Measurements from ENCODE around the gene ERC1. TPM values are rescaled to one million over a fixed set of nuclear protein-coding genes. Genes with fewer than 3 reads are reported as not detected.

ERC1 gene
- polyA plus RNA-seq, 10 donors, result 20.1 to 28.1 (median 24.1) TPM

GRCh38 chr12:1510056-1510812 lies 519.2 kb downstream of the ERC1 start:
- peak in 1 of 3 donors; percentile 83 for DNase-seq

DNA sequence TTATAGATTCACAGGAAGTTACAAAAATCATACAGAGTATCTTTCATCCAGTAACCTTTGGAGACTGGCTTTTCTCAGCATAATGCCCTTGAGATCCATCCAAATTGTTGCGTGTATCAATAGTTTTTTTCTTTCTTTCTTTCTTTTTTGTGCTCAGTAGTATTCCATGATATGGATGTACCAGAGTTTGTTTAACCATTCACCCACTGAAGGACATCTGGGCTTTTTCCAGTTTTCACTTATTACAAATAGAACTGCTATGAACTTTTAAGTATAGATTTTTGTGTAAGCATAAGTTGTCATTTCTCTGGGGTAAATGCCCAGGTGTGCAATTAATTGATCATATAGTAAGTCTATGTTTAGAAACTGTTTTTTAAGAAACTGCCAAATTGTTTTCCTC lies 524.0 kb downstream of the ERC1 start:
- DNase-seq, result no peak

- no peak for DNase-seq
Observed at GRCh38 chr12:1515428-1515827, 524.4 kb downstream of the ERC1 start.

DNA sequence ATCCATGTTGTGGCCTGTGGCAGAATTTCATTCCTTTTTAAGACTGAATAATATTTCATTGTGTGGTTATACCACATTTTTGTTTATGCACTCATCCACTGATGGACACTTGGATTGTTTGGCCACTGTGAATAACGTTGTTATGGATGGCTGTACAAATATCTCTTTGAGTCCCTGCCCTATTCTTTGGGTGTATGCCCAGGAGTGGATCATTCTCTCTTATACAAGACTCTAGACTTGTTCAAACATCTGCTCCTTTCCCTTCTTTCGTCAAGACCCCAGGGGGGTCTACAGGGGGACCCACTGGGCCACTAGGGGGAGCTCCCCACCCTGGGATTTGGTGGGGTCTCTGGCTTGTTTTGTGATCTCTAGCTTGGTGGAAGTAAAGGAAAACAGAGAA lies 526.0 kb downstream of the ERC1 start:
- DNase-seq, result no peak

DNA sequence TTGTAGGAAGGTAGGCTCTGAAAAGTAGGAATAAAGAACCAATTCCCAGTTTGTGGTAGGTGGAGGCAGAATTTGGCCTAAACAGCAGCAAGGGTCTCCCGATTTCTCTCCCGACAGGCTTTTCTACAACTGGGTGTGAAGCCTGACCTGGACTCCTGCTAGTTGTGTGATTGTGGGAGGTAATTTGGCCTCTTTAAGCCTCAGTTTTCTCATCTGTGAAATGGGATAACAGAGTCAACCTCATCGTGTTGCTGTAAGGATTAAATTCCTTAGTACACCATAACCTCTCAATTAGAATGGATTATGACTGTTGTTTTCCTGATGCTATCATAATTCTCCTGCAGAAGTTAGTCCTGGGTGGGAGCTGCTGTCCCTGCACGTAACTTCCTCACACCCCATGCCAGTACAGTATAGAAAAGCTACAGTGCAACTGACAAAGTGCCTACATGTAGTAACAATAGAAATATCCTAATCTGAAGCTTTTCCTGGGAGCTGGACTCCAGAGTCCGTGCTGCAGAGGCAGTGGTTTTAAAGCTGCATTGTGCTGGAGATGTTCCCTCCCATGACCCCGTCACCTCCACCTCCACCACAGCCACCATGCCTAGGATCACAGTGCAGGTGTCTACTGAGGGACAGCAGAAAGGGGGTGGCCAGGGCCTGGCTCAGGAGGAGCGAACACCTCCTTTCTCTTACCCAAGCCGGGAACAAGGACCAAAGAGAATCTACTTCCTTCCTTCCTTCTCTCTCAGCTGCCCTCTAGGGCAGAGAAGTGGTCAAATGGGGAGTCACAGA lies 526.9 kb downstream of the ERC1 start:
- DNase-seq, result no peak

- no peak for DNase-seq
Observed at GRCh38 chr12:1518591-1519516, 527.8 kb downstream of the ERC1 start.

DNA sequence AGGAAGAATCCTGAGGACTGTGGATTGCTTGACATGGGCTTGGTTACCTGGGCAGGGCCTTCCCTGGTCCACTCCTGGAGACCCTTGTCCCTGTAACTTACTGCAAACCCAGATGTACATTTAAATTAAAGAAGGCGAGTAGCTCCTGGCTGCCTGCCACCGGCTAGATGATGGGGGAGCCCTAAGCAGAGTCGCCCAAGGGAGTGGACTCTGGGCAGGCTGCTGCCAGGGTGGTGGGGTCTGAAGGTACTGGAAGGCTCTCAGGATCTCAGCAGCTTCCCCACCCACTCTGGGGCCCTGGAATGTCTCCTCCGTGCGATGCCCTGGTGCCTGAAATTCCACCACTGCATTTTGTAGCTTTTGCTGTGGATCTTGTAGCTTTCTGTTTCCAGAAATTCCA lies 528.6 kb downstream of the ERC1 start:
- no peak for DNase-seq

- no peak for DNase-seq
Observed at GRCh38 chr12:1523046-1523445, 532.0 kb downstream of the ERC1 start.

DNA sequence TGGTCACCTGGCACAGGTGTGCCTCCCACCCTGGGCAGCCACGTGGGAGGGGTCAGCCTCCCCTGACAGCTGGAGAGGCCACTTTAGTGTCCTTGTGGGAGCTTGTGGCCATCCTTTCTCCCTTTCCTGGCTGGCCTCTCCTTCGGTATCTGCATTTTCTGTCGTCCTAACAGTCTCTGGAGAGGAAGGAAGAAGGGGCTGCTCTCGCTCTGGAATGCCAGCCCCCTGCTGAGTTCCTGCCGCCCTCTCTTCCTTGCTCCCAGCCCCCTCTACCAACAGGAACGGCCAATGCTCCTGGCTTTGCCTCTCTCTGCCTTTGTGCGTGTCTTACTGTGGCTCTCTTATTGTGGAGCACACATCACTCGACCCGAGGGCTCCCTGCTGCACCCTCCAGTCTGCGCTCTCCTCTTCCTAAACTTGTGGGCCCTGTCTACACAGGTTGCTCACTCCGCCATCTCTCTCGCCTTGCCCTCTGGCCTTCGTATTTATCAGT lies 532.6 kb downstream of the ERC1 start:
- no peak for DNase-seq

DNA sequence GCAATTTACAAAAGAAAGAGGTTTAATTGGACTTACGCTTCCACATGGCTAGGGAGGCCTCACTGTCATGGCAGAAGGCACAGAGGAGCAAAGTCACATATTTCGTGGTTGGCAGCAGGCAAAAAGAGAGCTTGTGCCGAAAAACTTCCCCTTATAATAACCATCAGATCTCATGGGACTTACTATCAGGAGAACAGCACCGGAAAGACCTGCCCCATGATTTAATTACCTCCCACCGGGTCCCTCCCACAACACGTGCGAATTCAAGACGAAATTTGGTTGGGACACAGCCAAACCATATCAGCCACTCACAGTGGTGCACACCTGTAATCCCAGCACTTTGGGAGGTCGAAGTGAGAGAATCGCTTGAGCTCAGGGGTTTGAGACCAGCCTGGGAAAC lies 534.8 kb downstream of the ERC1 start:
- no peak for DNase-seq

DNA sequence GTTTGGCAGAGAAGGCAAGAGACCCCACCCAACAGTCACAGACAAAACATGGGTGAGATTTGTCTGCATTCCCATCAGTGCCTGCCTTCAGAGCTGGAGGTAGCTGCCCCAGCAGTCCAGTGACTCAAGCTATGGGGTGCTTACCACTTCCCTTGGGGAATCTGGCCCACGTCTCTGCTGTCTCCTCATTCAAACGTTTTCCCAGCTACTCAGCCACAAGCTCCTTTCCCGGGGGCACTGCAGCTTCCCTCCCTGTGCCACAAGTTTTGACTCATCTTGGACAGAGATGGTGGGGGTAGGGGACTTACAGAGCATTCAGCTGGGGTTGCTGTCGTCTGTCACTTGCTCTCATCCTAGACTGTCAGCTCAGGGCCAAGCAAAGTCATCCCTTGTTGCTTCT lies 536.8 kb downstream of the ERC1 start:
- peak in 1 of 3 donors; percentile 77 for DNase-seq

DNA sequence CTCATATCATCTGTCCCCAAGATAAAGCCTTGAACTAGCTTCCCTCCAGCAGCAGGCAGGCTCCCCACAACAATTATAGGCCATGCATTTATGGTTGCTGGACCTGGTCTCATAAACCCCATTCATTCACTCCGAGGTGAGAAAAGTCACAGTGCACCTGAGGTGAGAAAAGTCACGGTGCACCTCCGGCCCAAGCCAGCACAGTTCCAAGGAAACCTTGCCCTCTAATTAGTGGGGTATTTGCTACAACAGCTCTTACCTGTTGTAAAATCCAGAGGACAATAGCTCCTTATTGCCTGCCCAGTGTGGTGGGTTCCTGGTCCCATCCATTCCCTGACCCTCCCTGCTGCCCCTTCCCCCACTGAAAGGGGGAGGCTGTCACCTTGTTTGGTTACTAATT lies 537.8 kb downstream of the ERC1 start:
- no peak for DNase-seq

GRCh38 chr12:1529228-1529861 lies 538.3 kb downstream of the ERC1 start:
- DNase-seq, result no peak

DNA sequence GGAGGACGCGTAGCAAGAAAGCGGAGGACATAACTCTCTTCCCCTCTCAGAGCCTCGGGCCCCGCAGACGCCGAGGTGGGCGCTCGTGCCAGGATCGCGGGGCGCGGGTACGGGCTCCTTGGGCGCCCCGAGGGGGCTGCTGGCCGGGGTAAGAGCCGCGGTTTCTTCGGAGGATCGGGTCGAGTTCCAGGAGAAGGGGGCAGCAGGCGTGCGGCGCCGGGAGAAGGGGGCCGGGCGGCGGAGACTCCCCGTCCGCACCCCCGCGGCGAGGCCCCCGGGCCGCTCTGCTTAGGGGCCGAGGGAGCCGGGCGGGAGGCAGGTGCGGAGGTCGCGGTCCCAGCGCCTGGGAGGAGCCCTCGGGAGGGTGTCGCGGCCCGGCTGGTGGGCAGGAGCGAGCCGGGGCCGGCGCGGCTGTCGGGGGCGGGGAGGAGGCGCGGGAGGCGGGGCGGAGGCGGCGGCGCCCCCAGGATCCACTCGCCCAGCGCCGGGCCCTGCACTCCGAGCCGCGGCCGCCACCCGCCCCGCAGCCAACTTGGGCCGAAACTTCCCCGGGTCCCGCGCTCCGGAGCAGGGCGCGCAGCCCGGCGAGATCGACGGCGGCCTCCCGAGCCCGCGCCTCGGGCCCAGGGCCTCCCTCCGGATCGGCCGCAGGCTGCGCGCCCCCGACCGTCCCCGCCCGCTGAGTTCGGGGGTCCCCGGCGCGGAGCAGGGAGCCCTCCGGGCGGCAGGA lies 539.0 kb downstream of the ERC1 start:
- DNase-seq, result peak in 1 of 3 donors; percentile 77

GRCh38 chr12:1530592-1531152 lies 539.6 kb downstream of the ERC1 start:
- DNase-seq, result no peak

GRCh38 chr12:1531153-1531653 lies 540.2 kb downstream of the ERC1 start:
- DNase-seq, result peak in 1 of 3 donors; percentile 64

GRCh38 chr12:1531654-1532374 lies 540.8 kb downstream of the ERC1 start:
- DNase-seq, result no peak

DNA sequence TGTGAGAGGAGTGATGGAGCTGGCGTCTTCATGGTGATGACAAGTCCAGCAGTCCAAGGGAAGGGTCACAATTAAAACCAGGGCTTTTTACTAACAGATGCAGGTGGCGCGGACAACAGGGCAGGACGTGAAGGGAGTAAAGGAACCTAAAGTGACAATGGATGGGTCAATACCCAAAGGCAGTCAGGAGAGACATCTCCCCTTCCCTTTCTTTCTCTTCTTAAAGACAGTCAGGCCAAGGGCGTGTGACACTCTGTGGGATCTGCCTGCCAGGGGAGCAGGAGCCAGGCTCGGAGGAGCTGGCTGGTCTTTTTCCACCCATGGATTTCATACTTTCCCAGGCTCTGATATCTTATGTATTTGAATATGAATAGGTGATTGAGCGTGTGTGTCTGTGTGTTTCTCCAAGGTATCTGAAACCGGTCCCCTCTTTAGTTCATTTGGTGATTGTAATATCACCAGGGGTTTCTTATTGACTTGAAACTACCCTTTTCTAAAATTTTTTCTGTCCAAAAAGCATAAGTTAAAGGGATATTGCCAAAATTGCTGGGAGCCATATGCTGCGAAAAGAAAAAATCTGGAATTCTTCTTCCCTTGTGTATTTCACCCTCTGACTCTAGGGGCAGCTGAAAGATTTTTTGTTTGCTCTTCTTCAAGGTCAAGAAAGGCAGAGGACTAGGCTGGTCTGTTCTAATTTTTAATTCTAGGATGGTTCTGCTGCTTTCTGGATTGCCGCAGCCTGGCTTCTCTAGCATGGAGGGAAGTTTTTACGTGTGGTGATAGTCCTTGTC lies 541.5 kb downstream of the ERC1 start:
- no peak for DNase-seq

DNA sequence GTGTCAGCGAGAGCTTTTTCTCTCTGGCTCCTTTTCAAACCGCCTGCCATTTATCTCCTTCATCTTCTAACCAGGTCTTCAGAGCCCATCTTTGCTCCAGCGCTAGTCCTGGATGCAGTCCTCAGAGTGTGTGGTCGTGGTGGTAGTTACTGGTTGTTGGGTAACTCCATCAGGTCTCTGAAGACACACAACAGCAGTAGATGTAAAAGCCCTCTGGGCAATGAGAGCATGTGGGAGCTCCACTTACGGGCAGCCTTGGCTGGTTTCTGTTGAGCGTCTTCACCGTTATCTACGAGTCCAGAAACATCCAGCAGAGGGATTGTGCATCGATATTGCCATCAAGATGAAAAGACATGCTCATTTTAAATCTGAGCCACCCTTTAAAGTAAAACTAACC lies 542.2 kb downstream of the ERC1 start:
- peak in 1 of 3 donors; percentile 31 for DNase-seq

Measured in muscle of back (tissue), 11 donors.